Mucosa of stomach (tissue), 1 donor: ENCODE results near the gene FAM180A.

Experiments used
- H3K27me3 ChIP-seq: one replicate; pipeline ENCODE4 v1.7.0; 2013; ENCODE audit warnings: mild to moderate bottlenecking, low read length; ENCODE audit not compliant: control insufficient read depth, insufficient read depth
- H3K36me3 ChIP-seq: one replicate; pipeline ENCODE4 v1.7.0; 2013; ENCODE audit warnings: low read length; ENCODE audit not compliant: control insufficient read depth, insufficient read depth
- H3K4me1 ChIP-seq: one replicate; pipeline ENCODE4 v1.7.0; 2013; ENCODE audit warnings: mild to moderate bottlenecking, low read length; ENCODE audit not compliant: control insufficient read depth, insufficient read depth
- H3K4me3 ChIP-seq: one replicate; pipeline ENCODE4 v1.7.0; 2013; ENCODE audit warnings: low read length
- H3K9ac ChIP-seq: one replicate; pipeline ENCODE4 v1.7.0; 2013; ENCODE audit warnings: mild to moderate bottlenecking, low read length, moderate library complexity
- H3K9me3 ChIP-seq: one replicate; pipeline ENCODE4 v1.7.0; 2013; ENCODE audit warnings: mild to moderate bottlenecking, low read length, moderate library complexity; ENCODE audit not compliant: control insufficient read depth
- donor health status: Pancreatic carcinoma.

Gene FAM180A

DNA sequence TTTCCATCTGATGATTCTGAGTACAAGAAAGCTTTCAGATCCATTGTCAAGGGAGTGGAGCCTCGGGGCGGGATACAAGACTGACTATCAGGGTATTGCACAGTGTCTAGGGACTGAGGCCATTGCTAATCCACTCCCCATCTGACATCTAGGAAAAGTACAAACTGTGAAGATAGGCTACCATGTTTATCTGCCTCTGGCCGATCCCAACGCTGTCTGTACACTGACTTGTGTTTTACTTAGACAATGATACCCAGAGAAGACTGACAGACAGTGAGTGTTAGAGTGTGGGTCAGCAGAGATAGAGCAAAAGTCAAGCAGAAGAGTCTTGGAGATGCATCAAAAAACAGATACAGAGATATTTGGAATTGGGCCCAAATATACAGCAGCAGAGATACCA lies 17.5 kb downstream of the FAM180A start:
- no peak overlapping the region for H3K9ac ChIP-seq

DNA sequence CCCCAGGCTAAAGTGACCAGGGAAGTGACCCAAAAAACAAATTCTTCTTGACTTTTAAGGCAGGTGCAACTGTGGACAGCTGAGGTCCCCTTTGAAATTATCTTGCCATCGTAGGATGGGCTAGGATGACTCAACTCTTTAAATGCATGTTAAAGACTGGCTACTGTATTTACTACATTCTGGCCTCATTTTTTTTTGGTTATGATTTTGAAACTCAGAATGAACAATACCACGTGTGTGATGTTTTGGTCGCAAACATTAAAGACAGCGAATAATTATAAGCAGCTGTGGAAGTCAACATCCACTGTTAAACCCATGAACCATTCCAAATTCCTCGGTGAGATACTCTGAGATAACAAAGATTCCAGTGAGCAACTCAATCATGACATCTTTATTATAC lies 19.4 kb downstream of the FAM180A start:
- Histone ChIP-seq H3K27me3 (no peaks in the 10 kb centered on the region), H3K9me3 (no peaks in the 10 kb centered on the region), H3K4me1 (no peaks in the 10 kb centered on the region), H3K9ac (no peak overlapping the region), H3K4me3 (no peak overlapping the region), H3K36me3 (no peaks in the 10 kb centered on the region)

More for the DNA sequence above, 17.5 kb downstream of the FAM180A start:
- H3K9me3 ChIP-seq, result no peaks in the 10 kb centered on the region
- H3K27me3 ChIP-seq, result no peaks in the 10 kb centered on the region
- no peaks in the 10 kb centered on the region for H3K4me1 ChIP-seq
- H3K4me3 ChIP-seq, result no peak overlapping the region
- no peaks in the 10 kb centered on the region for H3K36me3 ChIP-seq

DNA sequence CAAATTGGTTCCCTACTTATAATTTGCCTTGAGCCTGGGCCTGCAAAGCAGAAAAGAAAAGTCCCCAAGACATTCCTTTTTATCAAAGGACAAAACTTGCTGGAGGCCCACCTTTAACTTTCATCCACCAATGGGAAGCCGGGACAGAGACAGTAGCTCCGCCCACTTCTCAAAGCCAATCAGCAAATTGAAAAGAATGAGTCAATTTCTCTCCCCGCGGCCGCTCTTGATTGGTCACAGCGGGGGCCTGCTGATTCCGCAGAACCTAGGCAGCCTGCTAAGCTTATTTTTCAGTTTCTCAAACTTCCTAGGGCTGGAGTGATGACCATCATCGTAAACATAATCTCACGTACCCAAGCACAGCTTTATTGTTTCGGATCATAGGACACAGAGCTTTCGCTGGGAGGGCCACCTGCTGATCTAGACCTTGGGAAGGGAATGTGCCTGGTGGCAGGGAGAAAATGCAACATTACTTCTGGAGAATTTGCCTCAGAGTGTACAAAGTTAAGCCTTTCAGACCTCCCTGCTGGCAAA lies 20.4 kb downstream of the FAM180A start, which contains the start of gene SLC13A4:
Gene SLC13A4 (minus strand): TSS at position 51 of the 534 bp plus-strand sequence. CDS start 690 bp downstream, outside the sequence.
- Histone ChIP-seq H3K27me3 (no peaks in the 10 kb centered on the region), H3K4me1 (no peaks in the 10 kb centered on the region), H3K9ac (no peak within 1 kb of the TSS), H3K36me3 (no peaks in the 10 kb centered on the region), H3K4me3 (no peak within 1 kb of the TSS), H3K9me3 (no peaks in the 10 kb centered on the region)

DNA sequence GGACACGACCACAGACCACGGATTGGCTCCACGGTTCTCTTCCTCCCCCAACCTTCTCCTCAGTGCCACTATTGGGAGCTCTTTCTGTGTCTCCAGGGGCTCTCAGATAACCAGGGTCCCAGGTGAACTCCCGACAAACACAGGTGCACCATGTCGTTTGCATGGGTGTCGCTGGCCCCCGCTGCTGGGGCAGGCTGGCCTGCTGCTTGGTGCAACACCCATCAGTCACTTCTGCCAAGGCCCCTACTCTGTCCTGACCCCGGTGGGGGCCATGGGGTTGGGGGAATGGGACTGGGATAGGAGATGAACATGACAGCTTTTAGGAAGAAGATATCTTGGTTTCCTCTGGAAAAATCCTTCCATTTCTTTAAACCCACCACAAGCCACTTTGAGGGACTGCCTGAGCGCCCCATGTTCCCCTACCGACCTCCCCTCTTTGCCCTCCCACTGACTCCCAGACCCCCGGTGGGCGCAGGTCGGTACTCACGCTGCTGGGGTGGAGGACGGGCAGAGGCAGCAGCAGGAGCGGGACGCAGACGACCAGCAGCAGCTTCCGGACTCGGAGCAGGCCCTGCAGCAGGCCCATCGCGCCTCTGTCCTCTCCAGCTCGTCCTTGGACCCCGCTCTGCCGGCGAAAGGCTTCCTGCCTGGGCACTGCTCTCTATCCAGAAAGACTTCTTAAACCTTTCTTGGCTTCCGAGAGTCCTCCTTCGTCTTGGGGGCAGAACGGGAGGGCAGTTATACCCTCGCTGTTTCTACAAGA lies 21.5 kb downstream of the FAM180A start:
- Histone ChIP-seq H3K9ac (no peak overlapping the region), H3K27me3 (no peaks in the 10 kb centered on the region), H3K36me3 (no peaks in the 10 kb centered on the region)

DNA sequence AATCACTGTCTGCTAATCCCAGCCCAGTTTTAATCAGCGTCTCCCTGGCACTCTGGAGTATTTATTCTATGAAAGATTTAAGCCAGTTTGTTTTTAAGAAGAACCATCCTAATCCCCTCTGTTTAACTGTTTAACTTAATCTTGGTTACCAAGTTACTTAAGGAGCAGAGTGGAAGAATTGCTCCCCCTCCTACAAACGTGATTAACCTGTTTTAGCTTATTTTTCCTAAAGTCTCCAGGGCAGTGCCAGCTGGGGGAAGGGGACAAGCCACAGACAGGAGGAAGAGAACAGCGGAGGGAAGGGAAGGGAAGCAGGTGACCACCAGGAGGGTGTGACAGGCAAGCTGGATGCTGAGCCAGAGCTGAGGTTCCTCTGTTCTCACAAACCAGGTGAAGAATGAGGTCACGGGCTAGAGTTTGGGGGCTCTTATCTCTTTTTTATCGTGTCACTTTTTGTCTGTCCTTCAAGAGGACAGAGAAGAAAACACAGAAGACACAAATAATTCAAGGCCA lies 22.3 kb downstream of the FAM180A start:
- H3K9me3 ChIP-seq, result no peaks in the 10 kb centered on the region
- H3K4me3 ChIP-seq, result no peak overlapping the region
- H3K36me3 ChIP-seq, result no peaks in the 10 kb centered on the region
- H3K4me1 ChIP-seq, result no peaks in the 10 kb centered on the region
- no peaks in the 10 kb centered on the region for H3K27me3 ChIP-seq
- H3K9ac ChIP-seq, result no peak overlapping the region

More for the DNA sequence above, 21.5 kb downstream of the FAM180A start:
- H3K4me1 ChIP-seq, result no peaks in the 10 kb centered on the region
- H3K4me3 ChIP-seq, result no peak overlapping the region
- no peaks in the 10 kb centered on the region for H3K9me3 ChIP-seq

DNA sequence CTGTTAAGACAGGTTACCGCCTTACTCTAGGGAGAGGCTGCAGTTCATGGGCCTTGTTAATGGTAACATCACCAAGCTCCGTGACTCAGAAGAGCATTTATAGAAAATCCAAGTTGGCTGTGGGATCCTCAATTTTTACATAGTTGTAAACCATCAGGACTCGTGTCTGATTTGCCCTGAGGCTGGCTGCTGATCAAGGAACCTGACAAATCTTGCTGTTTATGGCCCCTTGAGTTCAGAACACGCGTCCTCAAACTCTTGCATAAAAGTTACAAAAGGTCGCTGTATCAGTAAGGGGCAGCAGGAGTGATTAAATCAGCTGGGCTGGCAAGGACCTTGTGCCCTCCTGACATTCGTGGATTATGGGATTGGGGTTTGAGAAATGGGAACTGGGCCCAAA lies 25.2 kb downstream of the FAM180A start:
- no peaks in the 10 kb centered on the region for H3K9me3 ChIP-seq
- peaks cover 3% of the 10 kb centered on the region for H3K27me3 ChIP-seq
- H3K4me1 ChIP-seq, result no peaks in the 10 kb centered on the region
- H3K9ac ChIP-seq, result no peak overlapping the region
- no peaks in the 10 kb centered on the region for H3K36me3 ChIP-seq
- H3K4me3 ChIP-seq, result no peak overlapping the region

DNA sequence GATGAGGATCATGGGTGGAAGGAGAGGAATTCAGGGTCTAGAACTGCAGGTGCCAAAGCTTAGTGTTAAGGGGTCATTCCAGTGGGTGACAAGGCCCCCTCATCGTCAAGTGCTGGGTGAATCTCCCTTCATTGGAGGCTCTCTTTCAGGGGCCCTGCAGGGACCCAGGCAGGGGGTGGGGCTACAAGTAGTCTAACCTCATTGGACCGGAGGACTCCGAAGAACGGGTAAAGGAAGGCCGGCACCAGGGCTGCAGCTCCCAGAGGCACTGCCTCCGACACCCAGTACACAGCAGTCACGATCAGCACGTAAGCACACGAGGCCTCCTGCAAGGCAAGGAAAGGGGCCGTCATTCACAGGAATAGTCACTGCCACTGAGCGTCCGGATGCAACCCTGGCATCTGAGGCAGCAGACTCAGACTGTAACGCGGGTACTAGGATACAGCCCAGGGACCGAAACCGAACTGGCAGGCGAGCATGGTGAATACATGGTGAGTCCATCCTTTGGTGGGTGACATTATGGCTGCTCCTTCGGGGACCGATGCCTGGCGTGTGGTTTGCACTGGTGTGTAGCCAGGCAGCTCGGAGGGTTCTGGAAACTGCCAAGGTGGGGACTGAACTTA lies 27.3 kb downstream of the FAM180A start:
- no peak overlapping the region for H3K4me3 ChIP-seq
- H3K36me3 ChIP-seq, result no peaks in the 10 kb centered on the region
- H3K4me1 ChIP-seq, result no peaks in the 10 kb centered on the region

DNA sequence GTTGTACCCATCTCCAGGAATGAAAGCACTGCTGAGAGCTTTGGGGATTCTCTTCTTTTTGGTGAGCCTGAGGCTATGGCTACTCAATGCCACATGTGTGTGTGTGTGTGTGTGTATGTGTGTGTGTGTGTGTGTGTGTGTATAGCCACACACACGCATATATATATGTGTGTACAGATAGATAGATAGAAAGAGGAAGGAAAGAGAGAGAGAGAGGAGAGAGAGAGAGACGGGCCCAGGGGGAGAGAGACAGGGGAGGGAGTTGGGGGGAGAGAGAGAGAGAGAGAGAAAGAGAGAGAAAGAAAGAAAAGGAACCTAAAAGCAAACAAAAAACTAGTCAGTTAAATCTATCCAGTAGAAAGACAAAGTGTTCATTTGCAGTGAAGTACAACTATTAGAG lies 28.9 kb downstream of the FAM180A start:
- Histone ChIP-seq H3K9ac (no peak overlapping the region), H3K9me3 (no peaks in the 10 kb centered on the region), H3K4me1 (no peaks in the 10 kb centered on the region), H3K27me3 (peaks cover 3% of the 10 kb centered on the region), H3K4me3 (no peak overlapping the region), H3K36me3 (no peaks in the 10 kb centered on the region)

More for the DNA sequence above, 27.3 kb downstream of the FAM180A start:
- Histone ChIP-seq H3K27me3 (peaks cover 3% of the 10 kb centered on the region), H3K9me3 (no peaks in the 10 kb centered on the region), H3K9ac (no peak overlapping the region)

DNA sequence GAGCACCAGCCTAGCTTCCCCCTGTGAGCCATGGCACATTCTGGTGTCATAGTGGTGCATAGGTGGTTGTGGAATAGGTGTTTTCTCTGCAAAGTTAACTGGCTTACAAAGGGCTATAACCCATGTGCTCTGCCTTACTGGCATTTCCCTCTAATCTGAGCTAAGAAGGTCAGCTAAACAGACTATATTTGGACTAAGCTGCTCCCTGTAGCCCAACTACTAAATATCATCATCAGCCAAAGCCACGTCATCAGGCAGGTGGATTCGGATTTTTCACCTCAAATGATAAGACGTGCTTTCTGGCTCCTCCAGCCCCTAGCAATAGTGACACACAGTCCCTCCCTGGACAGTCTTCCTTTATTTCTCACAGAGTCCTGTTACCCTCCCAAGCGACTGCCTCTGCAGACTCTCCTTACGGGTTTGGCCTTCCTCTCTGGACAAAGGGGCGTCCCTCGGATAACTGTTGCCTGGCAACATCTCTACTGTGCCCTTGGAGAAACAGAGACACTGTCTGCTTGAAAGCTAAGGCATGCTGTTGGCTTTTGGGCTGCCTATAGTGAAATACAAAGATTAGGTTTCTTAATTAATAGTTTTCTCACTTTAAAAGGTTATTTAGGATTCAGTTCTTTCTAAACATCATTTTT lies 29.7 kb downstream of the FAM180A start:
- H3K4me3 ChIP-seq, result no peak overlapping the region
- H3K9ac ChIP-seq, result no peak overlapping the region
- peaks cover 5% of the 10 kb centered on the region for H3K27me3 ChIP-seq
- no peaks in the 10 kb centered on the region for H3K9me3 ChIP-seq
- H3K36me3 ChIP-seq, result no peaks in the 10 kb centered on the region
- no peaks in the 10 kb centered on the region for H3K4me1 ChIP-seq

DNA sequence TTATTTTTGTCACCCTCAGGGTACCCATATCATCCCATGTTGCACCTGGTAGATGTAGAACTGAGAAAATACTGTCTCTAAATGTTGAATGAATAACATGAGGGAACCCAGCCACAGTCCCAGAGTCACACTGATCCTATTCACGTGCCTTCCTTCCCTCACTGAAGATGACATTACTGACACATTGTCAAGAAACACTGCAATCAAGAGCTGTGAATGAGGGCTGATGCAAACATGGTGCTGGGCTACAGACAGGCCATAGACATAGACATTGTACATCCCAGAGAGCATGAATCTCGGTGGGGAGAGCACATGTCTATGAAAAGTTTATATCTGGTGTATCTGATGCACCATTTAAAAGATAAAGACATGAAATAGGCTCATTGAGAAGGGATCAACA lies 30.4 kb downstream of the FAM180A start:
- no peaks in the 10 kb centered on the region for H3K9me3 ChIP-seq
- H3K4me1 ChIP-seq, result no peaks in the 10 kb centered on the region
- no peak overlapping the region for H3K9ac ChIP-seq
- H3K36me3 ChIP-seq, result no peaks in the 10 kb centered on the region
- peaks cover 5% of the 10 kb centered on the region for H3K27me3 ChIP-seq
- no peak overlapping the region for H3K4me3 ChIP-seq

DNA sequence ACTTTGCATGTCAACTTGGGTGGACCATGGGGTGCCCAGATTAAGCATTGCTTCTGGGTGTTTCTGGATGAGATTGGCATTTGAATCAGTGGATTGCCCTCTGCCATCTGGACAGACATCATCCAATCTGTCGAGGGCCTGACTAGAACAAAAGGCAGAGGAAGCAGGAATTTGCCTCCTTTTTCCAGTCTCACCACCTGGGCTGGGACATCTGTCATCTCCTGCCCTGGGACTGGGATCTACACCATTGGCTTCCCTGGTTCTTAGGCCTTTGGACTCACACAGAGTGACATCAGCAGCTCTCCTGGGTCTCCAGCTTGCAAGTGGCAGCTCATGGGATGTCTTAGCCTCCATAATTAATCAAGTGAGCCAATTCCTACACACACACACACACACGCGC lies 30.9 kb downstream of the FAM180A start:
- H3K9me3 ChIP-seq, result no peaks in the 10 kb centered on the region
- H3K4me1 ChIP-seq, result no peaks in the 10 kb centered on the region

More for the DNA sequence above, 30.9 kb downstream of the FAM180A start:
- Histone ChIP-seq H3K27me3 (peaks cover 5% of the 10 kb centered on the region), H3K36me3 (no peaks in the 10 kb centered on the region), H3K9ac (no peak overlapping the region), H3K4me3 (no peak overlapping the region)
